GM12865 (cell line): ENCODE results near the gene AKR1B15.

Experiments
- DNase-seq: peaks from one replicate; pipeline ENCODE4 v3.0.0; 2010; ENCODE audit warnings: low read depth
- H3K4me3 ChIP-seq: 2 replicates; pipeline ENCODE4 v1.5.1; 2011; ENCODE audit warnings: mild to moderate bottlenecking, low read depth, low read length, control low read depth
- CTCF ChIP-seq: IDR thresholded peaks from 2 replicates; pipeline ENCODE4 v1.5.1; 2011; ENCODE audit warnings: low read length, control low read depth, low read depth, inconsistent platforms; ENCODE audit not compliant: insufficient read depth; ENCODE audit errors: missing control alignments

The AKR1B15 gene

GRCh38 chr7:134602881-134603451, 54.1 kb downstream of the AKR1B15 start:
- TF ChIP-seq CTCF = no peak
- DNase-seq = no peak
- no peak overlapping the region for H3K4me3 ChIP-seq

GRCh38 chr7:134605978-134606923, 57.3 kb downstream of the AKR1B15 start:
- TF ChIP-seq CTCF = peak; percentile 81
- peak; percentile 71 for DNase-seq
- H3K4me3 ChIP-seq = no peak overlapping the region

GRCh38 chr7:134611611-134612151, 62.8 kb downstream of the AKR1B15 start:
- no peak for DNase-seq
- TF ChIP-seq CTCF = no peak
- H3K4me3 ChIP-seq = no peak overlapping the region

- TF ChIP-seq CTCF = no peak
- DNase-seq = no peak
- no peak overlapping the region for H3K4me3 ChIP-seq
Measured at GRCh38 chr7:134612197-134612596, 63.3 kb downstream of the AKR1B15 start.

GRCh38 chr7:134613623-134614347, 64.9 kb downstream of the AKR1B15 start:
- DNase-seq = no peak
- no peak for TF ChIP-seq CTCF
- H3K4me3 ChIP-seq = no peak overlapping the region

GRCh38 chr7:134616611-134617010, 67.7 kb downstream of the AKR1B15 start:
- no peak overlapping the region for H3K4me3 ChIP-seq
- no peak for DNase-seq
- TF ChIP-seq CTCF = no peak
